Islet of Langerhans (tissue), 1 donor: ENCODE results near the gene PSMB4.
"Not testable (repeated sequence)": the region's sequence is repeated elsewhere in the genome, so short reads cannot be mapped to it uniquely, and the experiment has no call there.

ENCODE experiments used
- FAIRE-seq: peaks from one replicate; lab custom pipeline; 2011; peaks lifted over from hg19 to GRCh38; lab: Jason Lieb, UNC

PSMB4 gene

GRCh38 chr1:151390221-151391078 lies 8.9 kb upstream of the PSMB4 start:
- FAIRE-seq = not testable (repeated sequence)

GRCh38 chr1:151391079-151391563 lies 8.3 kb upstream of the PSMB4 start:
- FAIRE-seq = no peak

GRCh38 chr1:151393583-151393982 lies 5.8 kb upstream of the PSMB4 start:
- FAIRE-seq = no peak

- FAIRE-seq = not testable (repeated sequence)
These were observed 3.1 kb upstream of the PSMB4 start for GRCh38 chr1:151396265-151396664.

GRCh38 chr1:151401125-151401788 lies 1.9 kb downstream of the PSMB4 start:
- FAIRE-seq = no peak

- FAIRE-seq = no peak
These were observed 2.5 kb downstream of the PSMB4 start for GRCh38 chr1:151401860-151402259.

- no peak for FAIRE-seq
These were observed 3.4 kb downstream of the PSMB4 start for GRCh38 chr1:151402764-151403163.

GRCh38 chr1:151403612-151404011 lies 4.2 kb downstream of the PSMB4 start:
- no peak for FAIRE-seq

GRCh38 chr1:151405187-151405951 lies 6.0 kb downstream of the PSMB4 start:
- no peak for FAIRE-seq

GRCh38 chr1:151406176-151406575 lies 6.8 kb downstream of the PSMB4 start:
- no peak for FAIRE-seq

- no peak for FAIRE-seq
These were observed 7.9 kb downstream of the PSMB4 start for GRCh38 chr1:151407304-151407703.

- FAIRE-seq = no peak
These were observed 9.5 kb downstream of the PSMB4 start for GRCh38 chr1:151408891-151409290.

GRCh38 chr1:151411884-151412283 lies 12.5 kb downstream of the PSMB4 start:
- FAIRE-seq = no peak

GRCh38 chr1:151416231-151416630 lies 16.9 kb downstream of the PSMB4 start:
- no peak for FAIRE-seq

- no peak for FAIRE-seq
These were observed 18.7 kb downstream of the PSMB4 start for GRCh38 chr1:151418081-151418480.

- no peak for FAIRE-seq
These were observed 20.4 kb downstream of the PSMB4 start for GRCh38 chr1:151419819-151420218.

- no peak for FAIRE-seq
These were observed 25.7 kb downstream of the PSMB4 start for GRCh38 chr1:151425103-151425502.

- no peak for FAIRE-seq
These were observed 28.7 kb downstream of the PSMB4 start for GRCh38 chr1:151428068-151428467.

GRCh38 chr1:151433827-151434226 lies 34.5 kb downstream of the PSMB4 start:
- not testable (repeated sequence) for FAIRE-seq

GRCh38 chr1:151435174-151435573 lies 35.8 kb downstream of the PSMB4 start:
- FAIRE-seq = peak; percentile 33

- FAIRE-seq = no peak
These were observed 37.6 kb downstream of the PSMB4 start for GRCh38 chr1:151436985-151437384.

- FAIRE-seq = not testable (repeated sequence)
These were observed 38.0 kb downstream of the PSMB4 start for GRCh38 chr1:151437396-151437795.
